ENCODE results near the gene SDC4.
A peak's percentile ranks its signal among the peaks of the same experiment; 100 is the strongest.

The SDC4 gene

DNA sequence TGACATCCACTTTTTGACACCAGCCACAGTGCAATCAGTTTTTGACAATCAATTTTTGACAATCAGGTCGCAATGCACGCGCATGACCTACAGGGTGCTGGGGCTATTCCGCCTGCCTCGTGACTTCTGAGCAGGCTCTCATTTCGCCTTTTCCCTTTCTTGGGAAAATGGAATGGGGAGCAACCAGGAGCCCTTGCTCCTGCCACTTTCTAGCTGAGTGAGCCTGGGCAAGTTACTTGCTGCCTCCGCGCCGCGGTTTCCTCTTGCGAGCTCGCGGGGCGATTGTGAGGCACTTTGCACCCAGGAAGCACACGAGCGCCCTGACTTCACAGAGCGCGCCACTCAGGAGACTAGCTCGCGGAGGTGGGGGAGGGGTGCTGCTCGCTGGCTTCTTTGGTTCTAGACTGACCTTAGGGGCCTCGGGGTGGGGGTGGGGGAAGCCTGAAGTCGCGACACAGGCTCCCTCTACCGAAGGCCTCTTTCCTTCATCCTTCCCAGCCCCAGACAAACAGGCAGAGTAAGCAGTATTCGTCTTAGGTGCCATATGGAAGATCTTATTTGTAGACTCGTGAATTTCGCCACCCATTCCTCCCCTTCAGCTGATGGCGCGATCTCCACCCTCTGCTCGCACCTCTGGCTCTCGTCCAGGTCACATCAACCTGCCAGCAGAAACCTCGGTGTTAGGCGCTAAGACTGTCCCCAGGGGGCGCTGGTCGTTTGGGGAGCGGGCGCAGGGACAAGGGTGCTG lies 25.3 kb upstream of the SDC4 start:
- peak overlapping the region; percentile 39 for H3K4me3 ChIP-seq (ENCODE audit: low read depth, low read length)
- TF ChIP-seq POLR2A (IDR thresholded peaks at IDR 0.05; ENCODE audit: extremely low read depth, insufficient read length) (no peak), MYC (IDR thresholded peaks at IDR 0.05; ENCODE audit: low read depth, low read length) (no peak)
- TF ChIP-seq, protein P1, sequence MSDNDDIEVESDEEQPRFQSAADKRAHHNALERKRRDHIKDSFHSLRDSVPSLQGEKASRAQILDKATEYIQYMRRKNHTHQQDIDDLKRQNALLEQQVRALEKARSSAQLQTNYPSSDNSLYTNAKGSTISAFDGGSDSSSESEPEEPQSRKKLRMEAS (IDR thresholded peaks at IDR 0.05; ENCODE audit: low read depth, low read length) = no peak
- TF ChIP-seq, protein P2, sequence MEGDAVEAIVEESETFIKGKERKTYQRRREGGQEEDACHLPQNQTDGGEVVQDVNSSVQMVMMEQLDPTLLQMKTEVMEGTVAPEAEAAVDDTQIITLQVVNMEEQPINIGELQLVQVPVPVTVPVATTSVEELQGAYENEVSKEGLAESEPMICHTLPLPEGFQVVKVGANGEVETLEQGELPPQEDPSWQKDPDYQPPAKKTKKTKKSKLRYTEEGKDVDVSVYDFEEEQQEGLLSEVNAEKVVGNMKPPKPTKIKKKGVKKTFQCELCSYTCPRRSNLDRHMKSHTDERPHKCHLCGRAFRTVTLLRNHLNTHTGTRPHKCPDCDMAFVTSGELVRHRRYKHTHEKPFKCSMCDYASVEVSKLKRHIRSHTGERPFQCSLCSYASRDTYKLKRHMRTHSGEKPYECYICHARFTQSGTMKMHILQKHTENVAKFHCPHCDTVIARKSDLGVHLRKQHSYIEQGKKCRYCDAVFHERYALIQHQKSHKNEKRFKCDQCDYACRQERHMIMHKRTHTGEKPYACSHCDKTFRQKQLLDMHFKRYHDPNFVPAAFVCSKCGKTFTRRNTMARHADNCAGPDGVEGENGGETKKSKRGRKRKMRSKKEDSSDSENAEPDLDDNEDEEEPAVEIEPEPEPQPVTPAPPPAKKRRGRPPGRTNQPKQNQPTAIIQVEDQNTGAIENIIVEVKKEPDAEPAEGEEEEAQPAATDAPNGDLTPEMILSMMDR (IDR thresholded peaks at IDR 0.05; ENCODE audit: low read depth, low read length) = peak; percentile 91

DNA sequence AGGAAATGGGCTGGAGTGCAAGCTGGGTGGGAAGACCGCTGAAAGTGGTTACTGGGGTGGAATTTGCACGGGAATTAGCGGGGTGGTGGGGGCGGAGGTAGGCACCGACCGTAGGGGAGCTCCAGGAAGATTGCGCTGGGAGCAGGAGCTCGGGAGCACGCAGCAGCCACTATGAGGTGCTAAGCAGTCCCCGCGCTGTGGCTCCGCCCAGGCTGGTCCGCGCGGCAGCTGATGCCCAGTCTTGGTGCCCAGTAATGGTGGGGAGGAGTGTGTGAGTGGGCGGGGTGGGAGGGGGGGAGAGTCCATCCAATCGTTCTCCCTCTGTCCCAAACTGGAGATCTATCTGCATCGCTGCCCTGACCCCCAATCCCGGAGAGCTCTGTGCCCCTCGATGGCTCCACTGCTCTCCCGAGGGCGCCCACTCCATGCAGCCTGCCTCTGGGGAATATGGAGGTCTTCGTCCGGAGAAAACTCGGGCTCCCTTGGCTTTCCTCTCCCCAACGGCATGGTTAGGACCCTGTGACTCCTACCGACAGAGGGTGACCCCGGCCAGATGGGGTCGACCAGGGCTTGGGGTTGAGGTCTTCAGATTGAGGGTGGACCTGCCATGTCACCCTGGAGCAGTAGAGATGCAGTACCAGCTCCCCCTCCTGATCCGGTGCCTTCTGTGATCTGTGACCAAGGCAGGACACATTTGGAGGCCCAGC lies 24.6 kb upstream of the SDC4 start:
- TF ChIP-seq POLR2A (IDR thresholded peaks at IDR 0.05; ENCODE audit: extremely low read depth, insufficient read length) (no peak), MYC (IDR thresholded peaks at IDR 0.05; ENCODE audit: low read depth, low read length) (no peak)
- TF ChIP-seq, protein P1 (IDR thresholded peaks at IDR 0.05; ENCODE audit: low read depth, low read length) = no peak
- TF ChIP-seq, protein P2 (IDR thresholded peaks at IDR 0.05; ENCODE audit: low read depth, low read length) = no peak
- DNase-seq (ENCODE audit: low read depth) = no peak
- no peak overlapping the region for H3K4me3 ChIP-seq (ENCODE audit: low read depth, low read length)

More for the DNA sequence above, 25.3 kb upstream of the SDC4 start:
- DNase-seq (ENCODE audit: low read depth) = peak; percentile 86

DNA sequence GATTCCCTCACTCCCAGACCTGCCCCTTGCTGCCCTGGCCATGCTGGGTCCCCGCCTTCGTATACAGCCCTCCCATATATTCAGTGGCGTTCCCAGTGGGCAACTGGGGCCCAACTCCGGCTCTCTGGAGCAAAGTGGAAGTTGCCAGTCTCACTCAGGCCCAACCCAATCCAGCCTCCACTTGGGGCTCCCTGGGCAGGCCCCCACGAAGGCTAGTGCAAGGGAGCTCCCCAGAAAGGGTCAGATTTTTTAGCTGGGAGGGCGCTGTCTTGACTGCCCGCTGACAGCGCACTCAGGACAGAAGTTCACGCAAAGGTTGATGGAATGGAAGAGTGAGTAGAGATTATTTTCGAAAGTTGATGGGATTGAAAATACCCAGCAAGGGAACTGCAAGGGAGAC lies 24.0 kb upstream of the SDC4 start:
- no peak for DNase-seq (ENCODE audit: low read depth)
- H3K4me3 ChIP-seq (ENCODE audit: low read depth, low read length) = no peak overlapping the region
- TF ChIP-seq MYC (IDR thresholded peaks at IDR 0.05; ENCODE audit: low read depth, low read length) = no peak
- TF ChIP-seq, protein P1 (IDR thresholded peaks at IDR 0.05; ENCODE audit: low read depth, low read length) = no peak
- TF ChIP-seq POLR2A (IDR thresholded peaks at IDR 0.05; ENCODE audit: extremely low read depth, insufficient read length) = no peak
- TF ChIP-seq, protein P2 (IDR thresholded peaks at IDR 0.05; ENCODE audit: low read depth, low read length) = no peak

DNA sequence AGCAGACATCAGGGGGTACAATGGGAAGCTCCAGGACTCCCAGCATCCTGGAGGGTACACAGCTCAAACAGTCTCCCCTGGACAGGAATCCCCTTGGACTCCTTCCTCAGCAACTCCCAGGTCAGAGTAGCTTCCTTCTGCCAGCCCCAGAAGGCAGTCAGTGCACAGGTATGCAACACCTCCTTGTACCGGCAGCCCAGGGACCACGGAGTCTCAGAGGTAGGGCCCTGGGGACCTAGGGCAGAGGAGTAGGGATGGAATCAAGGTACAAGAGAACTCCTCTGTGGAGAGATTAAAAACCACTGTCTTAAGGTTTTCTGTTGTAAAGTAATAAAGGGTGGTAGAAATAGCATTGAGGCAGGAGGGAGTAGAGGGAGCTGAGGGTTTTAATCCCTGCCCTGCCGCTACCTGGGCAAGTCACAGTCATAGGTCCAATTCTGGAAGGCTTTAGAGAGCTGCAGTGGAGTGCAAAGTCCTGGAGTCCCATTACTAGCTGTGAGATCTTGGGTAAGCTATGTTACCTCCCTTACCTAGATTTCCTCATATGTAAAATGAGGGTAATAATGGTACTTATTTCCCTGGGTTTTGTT lies 22.4 kb upstream of the SDC4 start:
- DNase-seq (ENCODE audit: low read depth) = no peak
- no peak for TF ChIP-seq POLR2A (IDR thresholded peaks at IDR 0.05; ENCODE audit: extremely low read depth, insufficient read length)
- TF ChIP-seq, protein P1 (IDR thresholded peaks at IDR 0.05; ENCODE audit: low read depth, low read length) = no peak
- no peak for TF ChIP-seq MYC (IDR thresholded peaks at IDR 0.05; ENCODE audit: low read depth, low read length)
- TF ChIP-seq, protein P2 (IDR thresholded peaks at IDR 0.05; ENCODE audit: low read depth, low read length) = no peak
- H3K4me3 ChIP-seq (ENCODE audit: low read depth, low read length) = no peak overlapping the region

DNA sequence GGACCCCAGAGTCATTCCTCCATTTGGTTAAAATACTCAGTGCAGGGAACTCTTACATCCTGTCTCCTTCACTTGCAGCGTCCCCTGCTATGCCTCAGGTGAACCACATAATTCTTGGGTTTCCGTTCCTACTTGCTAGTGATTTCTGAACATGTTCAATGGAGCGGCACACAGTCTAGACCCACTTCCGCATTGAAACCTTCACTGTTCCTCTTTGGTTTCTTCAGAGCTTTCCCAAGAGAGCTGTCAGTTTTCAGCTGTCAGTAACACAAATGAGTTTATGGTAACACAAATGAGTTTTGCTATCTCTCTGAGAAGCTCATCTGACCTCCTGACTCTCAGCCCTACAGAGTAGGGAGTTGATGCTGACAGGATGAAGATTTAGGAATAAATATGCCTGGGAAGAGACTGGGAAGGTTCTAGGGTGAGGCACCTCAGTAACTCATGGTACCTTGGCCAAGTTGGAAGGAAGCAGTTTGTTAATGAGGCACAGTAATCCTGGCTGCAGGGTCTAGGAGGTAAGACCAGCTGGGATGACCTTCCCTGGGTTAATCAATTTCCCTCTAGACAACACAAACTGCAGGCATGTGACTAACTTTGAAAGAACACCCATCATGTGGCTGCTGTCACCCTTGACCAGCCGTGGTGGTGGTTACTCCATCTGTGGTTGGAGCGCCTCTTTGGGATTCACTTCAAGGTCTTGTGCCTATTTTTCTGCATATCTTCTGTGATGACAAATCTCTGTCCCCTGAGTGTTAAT lies 20.2 kb upstream of the SDC4 start:
- H3K4me3 ChIP-seq (ENCODE audit: low read depth, low read length) = no peak overlapping the region
- TF ChIP-seq MYC (IDR thresholded peaks at IDR 0.05; ENCODE audit: low read depth, low read length) (no peak), POLR2A (IDR thresholded peaks at IDR 0.05; ENCODE audit: extremely low read depth, insufficient read length) (no peak)
- TF ChIP-seq, protein P2 (IDR thresholded peaks at IDR 0.05; ENCODE audit: low read depth, low read length) = no peak
- TF ChIP-seq, protein P1 (IDR thresholded peaks at IDR 0.05; ENCODE audit: low read depth, low read length) = no peak
- peak; percentile 86 for DNase-seq (ENCODE audit: low read depth)
